Cardiac muscle cell (in vitro differentiated cells and primary cell): ENCODE measurements around the gene IPP. TPM values are rescaled to one million over a fixed set of nuclear protein-coding genes. Genes with fewer than 3 reads are reported as not detected.

Source experiments
- DNase-seq, 2 donors: peaks; one replicate each; pipeline versions ENCODE4 v3.0.0 to v3.0.0-alpha.2; 2010 to 2017; ENCODE audit warnings: low read depth in 1 of 2, low spot score in 1 of 2
- H3K27ac ChIP-seq: fragments of 200-600 bp; sonication (generic); 2 replicates; pipeline ENCODE4 v1.5.1; 2016
- H3K27me3 ChIP-seq: fragments of 200-600 bp; sonication (generic); 2 replicates; pipeline ENCODE4 v1.6.0; 2016; ENCODE audit warnings: control low read depth
- H3K36me3 ChIP-seq: fragments of 200-600 bp; sonication (generic); 2 replicates; pipeline ENCODE4 v1.5.1; 2016; ENCODE audit warnings: control low read depth
- H3K4me1 ChIP-seq: fragments of 200-600 bp; sonication (generic); 2 replicates; pipeline ENCODE4 v1.8.1; 2017; ENCODE audit warnings: low read depth, mild to moderate bottlenecking, mixed run types
- H3K4me3 ChIP-seq: fragments of 200-600 bp; sonication (generic); 2 replicates; pipeline ENCODE4 v1.5.1; 2016; ENCODE audit warnings: mild to moderate bottlenecking
- H3K9me3 ChIP-seq: fragments of 200-600 bp; sonication (generic); 2 replicates; pipeline ENCODE4 v1.5.1; 2017; ENCODE audit warnings: low read depth, mild to moderate bottlenecking, control low read depth
- CTCF ChIP-seq: IDR thresholded peaks from 2 replicates; pipeline ENCODE4 v1.5.1; 2012; ENCODE audit warnings: low read depth, mild to moderate bottlenecking, low read length
- polyA plus RNA-seq: library from polyadenylated mRNA; unstranded; fragments of >200 nt; fragmentation: Nextera tagmentation; extraction: Ambion mirVana; gene quantifications from 2 replicates; pipeline ENCODE4 v1.2.1, GENCODE V29; 2016
- total RNA-seq: library from RNA; depleted of rRNA; stranded (reverse); fragments of >200 nt; gene quantifications from 2 replicates; pipeline ENCODE4 v1.2.3, GENCODE V29; 2016

The IPP gene
- total and polyA plus RNA-seq, 2 experiments from 2014 or later: 7.3 to 12.1 TPM

- no peak overlapping the region for H3K27ac ChIP-seq
- DNase-seq: no peak
- H3K27me3 ChIP-seq: no peaks in the 10 kb centered on the region
- no peak for TF ChIP-seq CTCF
- peaks cover 14% of the 10 kb centered on the region for H3K4me1 ChIP-seq
- H3K36me3 ChIP-seq: no peaks in the 10 kb centered on the region
- H3K4me3 ChIP-seq: no peak overlapping the region
- no peaks in the 10 kb centered on the region for H3K9me3 ChIP-seq
These were observed 81.9 kb downstream of the IPP start for GRCh38 chr1:45668526-45668925.

- Histone ChIP-seq H3K36me3 (no peaks in the 10 kb centered on the region), H3K27me3 (no peaks in the 10 kb centered on the region), H3K4me3 (no peak overlapping the region), H3K27ac (no peak overlapping the region), H3K9me3 (no peaks in the 10 kb centered on the region), H3K4me1 (peaks cover 14% of the 10 kb centered on the region)
- TF ChIP-seq CTCF: no peak
- no peak for DNase-seq
These were observed 82.9 kb downstream of the IPP start for GRCh38 chr1:45667321-45668111.

- DNase-seq: no peak
- TF ChIP-seq CTCF: no peak
- no peak overlapping the region for H3K4me3 ChIP-seq
- H3K27ac ChIP-seq: peak overlapping the region; percentile 30
- no peaks in the 10 kb centered on the region for H3K27me3 ChIP-seq
- no peaks in the 10 kb centered on the region for H3K9me3 ChIP-seq
- no peaks in the 10 kb centered on the region for H3K36me3 ChIP-seq
- H3K4me1 ChIP-seq: peaks cover 14% of the 10 kb centered on the region
These were observed 83.6 kb downstream of the IPP start for GRCh38 chr1:45666836-45667235.

DNA sequence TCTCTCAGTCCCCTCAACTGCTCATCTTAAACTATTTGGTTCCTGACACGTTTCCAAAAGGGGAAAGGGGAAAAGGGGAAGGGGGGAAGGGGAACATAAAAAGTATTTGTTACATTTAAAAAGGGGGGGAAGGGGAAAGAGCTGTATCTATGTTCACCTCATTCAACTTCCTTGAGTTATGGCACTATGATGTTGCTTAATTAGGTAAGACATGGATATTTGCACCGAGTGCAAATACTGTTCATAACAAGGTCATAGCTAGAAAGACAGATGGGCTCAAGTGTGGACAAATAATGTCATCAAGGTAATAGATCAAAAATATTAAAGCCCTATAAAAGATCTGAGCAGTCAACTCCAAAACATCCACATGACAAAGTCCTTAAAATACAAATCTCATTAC is 90.1 kb downstream of the IPP start:
- H3K27ac ChIP-seq: peak overlapping the region; percentile 44
- no peak for TF ChIP-seq CTCF
- no peak overlapping the region for H3K4me3 ChIP-seq
- peaks cover 50% of the 10 kb centered on the region for H3K36me3 ChIP-seq
- H3K9me3 ChIP-seq: no peaks in the 10 kb centered on the region
- DNase-seq: no peak
- no peaks in the 10 kb centered on the region for H3K27me3 ChIP-seq
- H3K4me1 ChIP-seq: no peaks in the 10 kb centered on the region

- H3K9me3 ChIP-seq: no peaks in the 10 kb centered on the region
- DNase-seq: no peak
- peaks cover 61% of the 10 kb centered on the region for H3K36me3 ChIP-seq
- no peak for TF ChIP-seq CTCF
- no peaks in the 10 kb centered on the region for H3K4me1 ChIP-seq
- no peak overlapping the region for H3K27ac ChIP-seq
- H3K27me3 ChIP-seq: no peaks in the 10 kb centered on the region
- no peak overlapping the region for H3K4me3 ChIP-seq
These were observed 91.2 kb downstream of the IPP start for GRCh38 chr1:45659222-45659621.
